Fibroblast of skin of left biceps (primary cell): ENCODE results near the gene IL1RN.

Experiments used
- DNase-seq, 2 experiments: peaks; one replicate each; pipeline ENCODE4 v3.0.0-alpha.2; 2013; ENCODE audit warnings: low read depth in 2 of 2

Gene IL1RN

GRCh38 chr2:113127646-113128570 is 510 bp downstream of the IL1RN start:
- no peak for DNase-seq

DNA sequence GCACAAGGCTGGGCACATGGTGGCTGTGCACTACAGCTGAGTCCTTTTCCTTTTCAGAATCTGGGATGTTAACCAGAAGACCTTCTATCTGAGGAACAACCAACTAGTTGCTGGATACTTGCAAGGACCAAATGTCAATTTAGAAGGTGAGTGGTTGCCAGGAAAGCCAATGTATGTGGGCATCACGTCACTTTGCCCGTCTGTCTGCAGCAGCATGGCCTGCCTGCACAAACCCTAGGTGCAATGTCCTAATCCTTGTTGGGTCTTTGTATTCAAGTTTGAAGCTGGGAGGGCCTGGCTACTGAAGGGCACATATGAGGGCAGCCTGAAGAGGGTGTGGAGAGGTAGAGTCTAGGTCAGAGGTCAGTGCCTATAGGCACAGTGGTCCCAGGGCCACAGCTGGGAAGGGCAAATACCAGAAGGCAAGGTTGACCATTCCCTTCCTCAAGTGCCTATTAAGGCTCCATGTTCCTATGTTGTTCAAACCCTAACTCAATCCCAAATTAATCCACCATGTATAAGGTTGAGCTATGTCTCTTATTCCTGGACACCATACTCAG is 2.2 kb downstream of the IL1RN start:
- DNase-seq = no peak

DNA sequence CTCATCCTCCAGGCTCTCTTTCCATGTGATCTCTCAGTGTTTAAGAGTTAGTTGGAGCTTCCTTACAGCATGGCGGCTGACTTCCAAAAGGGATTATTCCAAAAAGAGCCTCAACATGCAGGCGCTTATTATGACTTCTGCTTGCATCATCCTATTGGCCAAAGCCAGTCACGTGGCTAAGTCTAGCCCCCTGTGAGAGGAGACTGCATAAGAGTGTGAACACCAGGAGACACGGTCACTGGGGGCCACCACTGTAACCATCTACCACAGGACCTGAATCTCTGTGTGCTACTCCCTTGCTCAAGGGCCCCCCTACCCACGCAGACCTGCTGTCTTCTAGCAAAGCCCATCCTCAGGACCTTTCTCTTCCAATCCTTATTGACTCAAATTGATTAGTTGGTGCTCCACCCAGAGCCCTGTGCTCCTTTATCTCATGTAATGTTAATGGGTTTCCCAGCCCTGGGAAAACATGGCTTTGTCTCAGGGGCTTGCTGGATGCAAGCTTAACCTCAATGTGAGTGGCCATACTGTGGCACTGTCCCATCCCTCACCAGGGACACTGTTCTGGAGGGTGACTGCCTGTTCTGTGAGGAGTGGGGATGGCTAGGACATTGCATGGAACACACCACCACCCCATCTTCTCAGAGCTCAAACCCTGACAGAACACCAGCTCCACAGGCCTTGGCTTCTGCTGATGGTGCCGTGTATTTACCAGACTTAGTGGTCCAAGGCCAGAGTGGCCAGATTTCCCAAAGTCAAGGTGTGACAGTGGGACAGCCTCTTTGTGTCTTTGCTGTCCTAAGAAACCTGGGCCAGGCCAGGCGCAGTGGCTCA is 4.2 kb downstream of the IL1RN start:
- no peak for DNase-seq

- DNase-seq = no peak
Measured at GRCh38 chr2:113132414-113133021, 5.1 kb downstream of the IL1RN start.

- no peak for DNase-seq
Measured at GRCh38 chr2:113133704-113134598, 6.6 kb downstream of the IL1RN start.

GRCh38 chr2:113134717-113135116 is 7.3 kb downstream of the IL1RN start:
- DNase-seq = no peak

- no peak for DNase-seq
Measured at GRCh38 chr2:113135317-113135716, 7.9 kb downstream of the IL1RN start.

DNA sequence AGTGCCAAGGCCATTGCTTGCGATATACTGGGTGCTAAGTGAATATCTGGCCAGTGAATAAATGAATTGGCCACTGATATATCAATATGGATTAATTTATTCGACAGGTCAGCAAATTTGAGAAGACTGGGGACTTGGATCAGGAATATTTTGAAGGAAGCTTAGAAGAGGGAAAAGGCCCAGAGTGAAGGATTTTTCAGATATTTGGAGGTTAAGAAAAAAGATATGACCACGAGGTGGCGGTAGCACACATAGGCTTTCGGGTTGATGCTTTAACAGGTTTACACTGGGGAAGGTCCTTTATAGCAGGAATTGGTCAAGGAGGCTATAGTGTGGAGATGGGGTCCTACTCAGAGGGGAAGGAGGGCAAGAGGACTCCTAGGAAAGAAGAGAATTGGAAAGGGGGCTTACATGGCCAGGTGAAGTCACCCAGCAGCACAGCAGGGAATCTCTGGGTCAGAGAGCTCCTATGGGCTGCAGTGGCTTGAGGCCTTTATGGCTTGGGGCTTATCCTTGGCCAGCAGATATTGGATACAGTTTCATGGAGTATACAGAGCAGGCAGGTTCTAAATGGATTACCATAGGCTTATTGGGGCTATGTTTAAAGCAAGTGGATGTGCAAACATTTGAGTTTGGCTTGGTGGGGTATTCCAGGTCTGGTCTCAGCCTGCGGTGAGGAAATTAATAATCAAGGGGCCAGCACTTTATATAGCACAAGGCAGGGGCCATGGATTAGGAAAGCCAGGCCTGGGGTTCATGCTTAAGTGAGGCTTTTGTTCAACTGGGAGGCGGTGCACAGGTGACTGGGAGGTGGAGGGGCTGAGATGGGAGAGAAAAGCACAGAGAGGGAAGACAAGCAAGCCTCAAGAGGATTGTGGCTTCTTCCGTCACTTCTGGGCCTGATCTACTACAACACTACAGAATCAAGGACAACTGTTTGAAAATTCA is 9.7 kb downstream of the IL1RN start:
- no peak for DNase-seq

GRCh38 chr2:113137827-113138226 is 10.4 kb downstream of the IL1RN start:
- DNase-seq = no peak

GRCh38 chr2:113138428-113139322 is 11.3 kb downstream of the IL1RN start:
- peak in 1 of 2 experiments; percentile 23 for DNase-seq

- no peak for DNase-seq
Measured at GRCh38 chr2:113141451-113141850, 14.1 kb downstream of the IL1RN start.

- no peak for DNase-seq
Measured at GRCh38 chr2:113142290-113142689, 14.9 kb downstream of the IL1RN start.

DNA sequence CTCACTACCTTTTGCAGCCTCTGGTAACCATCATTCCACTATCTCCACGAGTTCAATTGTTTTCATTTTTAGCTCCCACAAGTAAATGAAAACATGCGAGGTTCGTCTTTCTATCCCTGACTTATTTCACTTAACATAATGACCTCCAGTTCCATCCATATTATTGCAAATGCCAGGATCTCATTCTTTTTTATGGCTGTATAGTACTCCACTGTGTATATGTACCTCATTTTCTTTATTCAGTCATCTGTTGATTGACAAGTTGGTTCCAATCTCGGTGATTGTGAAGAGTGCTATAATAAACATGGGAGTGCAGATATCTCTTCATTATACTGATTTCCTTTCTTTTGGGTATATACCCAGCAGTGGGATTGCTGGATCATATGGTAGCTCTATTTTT is 16.9 kb downstream of the IL1RN start:
- no peak for DNase-seq

DNA sequence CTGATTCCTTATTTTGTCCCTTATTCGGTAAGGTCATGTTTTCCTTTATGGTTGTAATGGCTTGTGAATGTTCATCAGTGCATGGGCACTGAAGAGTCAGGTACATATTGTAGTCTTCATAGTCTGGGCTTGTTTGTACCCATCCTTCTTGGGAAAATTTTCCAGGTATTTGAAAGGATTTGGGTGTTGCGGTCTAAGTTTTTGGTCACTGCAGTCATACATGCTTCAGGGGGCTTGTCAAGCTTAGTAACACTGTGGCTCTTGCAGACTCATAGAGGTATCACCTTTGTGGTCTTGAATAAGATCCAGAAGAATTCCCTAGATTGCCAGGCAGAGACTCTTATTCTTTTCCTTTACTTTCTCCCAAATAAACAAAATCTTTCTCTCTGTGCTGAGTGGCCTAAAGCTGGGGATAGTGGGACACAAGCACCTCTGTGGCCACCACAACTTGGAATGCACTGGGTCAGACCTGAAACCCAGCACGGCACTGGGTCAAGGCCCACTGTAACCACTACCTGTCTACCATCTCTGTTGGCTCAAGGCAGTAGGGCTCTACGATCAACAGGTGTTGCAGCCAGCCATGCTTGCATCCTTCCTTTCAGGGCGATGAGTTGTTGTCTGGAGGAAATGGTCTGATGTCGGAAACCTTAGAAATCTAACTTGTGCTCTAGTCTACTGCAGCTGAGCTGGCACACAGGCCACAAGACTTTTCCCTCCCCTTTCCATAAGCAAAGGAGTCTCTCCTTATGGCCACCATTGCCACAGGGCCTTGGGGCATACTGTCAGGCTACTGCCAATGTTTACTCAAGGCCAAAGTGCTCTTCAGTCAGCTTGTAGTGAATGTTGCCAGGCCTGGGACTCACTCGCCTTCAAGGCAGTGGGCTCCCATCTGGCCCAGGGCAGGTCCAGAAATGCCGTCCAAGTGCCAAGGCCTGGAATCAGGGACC is 21.5 kb downstream of the IL1RN start:
- DNase-seq = no peak

- DNase-seq = no peak
Measured at GRCh38 chr2:113149553-113150257, 22.3 kb downstream of the IL1RN start.

DNA sequence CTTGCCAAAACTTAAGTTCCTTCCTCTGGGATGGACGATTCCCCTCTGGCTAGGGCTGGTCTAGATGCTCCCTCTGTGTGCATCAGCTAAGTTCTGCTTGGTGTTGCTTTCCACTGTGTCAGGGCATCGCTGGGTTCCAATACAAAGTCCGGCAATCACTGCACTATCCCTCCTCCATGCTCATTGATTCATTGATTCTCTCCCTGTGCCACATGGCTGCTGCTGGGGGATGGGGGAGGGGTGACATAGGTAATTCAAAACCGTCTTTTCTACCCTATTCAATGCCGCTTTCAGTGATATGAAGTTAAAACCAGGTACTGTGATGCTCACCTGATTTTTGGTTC is 22.8 kb downstream of the IL1RN start:
- DNase-seq = no peak

GRCh38 chr2:113155331-113155730 is 27.9 kb downstream of the IL1RN start:
- no peak for DNase-seq
